NCI-H226 (cell line): ENCODE results near the gene UBE2J2.

Source experiments
- DNase-seq: peaks from one replicate; pipeline ENCODE4 v3.0.0-alpha.2; 2015

Gene UBE2J2

GRCh38 chr1:1309251-1310108 is 35.8 kb upstream of the UBE2J2 start:
- DNase-seq: no peak

GRCh38 chr1:1308756-1309250 is 35.1 kb upstream of the UBE2J2 start:
- no peak for DNase-seq

DNA sequence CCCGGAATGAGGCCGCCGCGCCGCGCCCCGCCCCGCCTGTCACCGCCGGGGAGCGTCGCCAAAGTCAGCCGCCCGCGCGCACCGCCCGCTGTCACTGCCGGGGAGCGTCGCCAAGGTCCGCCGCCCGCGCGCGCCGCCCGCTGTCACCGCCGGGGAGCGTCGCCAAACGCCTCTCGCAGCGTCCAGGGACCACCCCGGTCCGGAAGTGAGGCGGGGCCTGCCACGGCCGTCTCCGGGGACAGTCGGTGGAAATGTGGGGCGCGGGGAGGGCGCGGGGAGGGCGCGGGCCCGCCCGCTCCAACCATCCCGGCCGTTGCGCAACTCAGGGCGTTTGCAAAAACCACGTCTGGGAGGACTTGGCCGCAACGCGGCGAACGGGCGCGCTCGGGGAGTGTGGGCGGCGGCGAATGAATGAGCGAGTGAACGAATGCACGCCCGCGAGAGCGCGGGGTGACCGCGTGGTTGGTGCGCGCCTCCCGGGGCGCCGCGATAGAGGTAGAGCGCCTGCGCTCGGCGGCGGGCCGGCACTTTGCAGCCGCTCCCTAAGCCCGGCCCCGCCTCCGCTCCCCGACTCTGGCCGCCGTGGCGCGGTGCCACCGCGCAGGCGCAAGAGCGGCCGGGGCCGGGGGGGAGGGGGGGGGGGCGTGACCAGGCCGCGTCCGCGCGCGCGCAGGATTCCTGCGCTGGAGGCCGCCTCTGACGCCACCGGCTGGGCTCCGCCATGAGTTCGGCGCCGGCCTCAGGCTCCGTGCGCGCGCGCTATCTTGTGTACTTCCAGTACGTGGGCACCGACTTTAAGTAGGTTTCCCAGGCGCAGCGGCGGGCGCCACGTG is 34.5 kb upstream of the UBE2J2 start, which contains the start of the genes ACAP3 and PUSL1:
ACAP3 (minus strand) TSS at position 8 of the 833 bp plus-strand sequence. CDS start 115 bp downstream, outside the sequence.
PUSL1 (plus strand) TSS at position 675 of the 833 bp plus-strand sequence; CDS start at position 722, 47 bp downstream.
- DNase-seq: peak; percentile 94

DNA sequence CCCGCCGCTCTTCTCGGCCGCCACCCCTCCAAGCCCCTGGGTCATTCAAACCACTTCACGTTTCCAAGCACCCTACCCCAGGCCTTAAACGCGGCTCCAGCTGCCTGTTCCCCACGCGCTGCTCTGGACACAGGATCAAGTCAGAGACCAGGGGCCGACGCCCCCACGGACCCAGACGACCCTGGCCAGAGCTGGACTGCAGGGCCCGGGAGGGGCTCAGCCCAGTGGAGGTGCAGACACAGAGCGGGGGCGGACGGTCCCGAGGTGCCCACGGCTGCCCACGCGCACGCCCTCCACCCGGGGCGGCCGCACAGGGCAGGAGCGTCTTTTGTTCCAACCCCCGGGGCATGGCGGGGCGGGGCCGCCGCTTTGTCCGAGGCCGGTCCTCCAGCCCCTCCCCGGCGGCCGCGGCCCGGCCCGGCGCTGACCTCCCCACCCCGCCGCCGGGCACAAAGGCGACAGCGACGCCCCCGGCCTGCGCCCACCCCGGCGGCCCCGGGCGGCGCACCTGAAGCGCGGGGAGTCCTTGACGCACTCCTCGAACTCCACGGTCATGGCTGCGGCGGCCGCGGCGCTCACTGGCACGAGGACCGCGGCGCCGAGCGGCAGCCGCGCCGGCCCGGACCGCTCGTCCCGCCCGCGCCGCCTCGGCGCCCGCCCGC is 33.7 kb upstream of the UBE2J2 start:
- DNase-seq: peak; percentile 27

DNA sequence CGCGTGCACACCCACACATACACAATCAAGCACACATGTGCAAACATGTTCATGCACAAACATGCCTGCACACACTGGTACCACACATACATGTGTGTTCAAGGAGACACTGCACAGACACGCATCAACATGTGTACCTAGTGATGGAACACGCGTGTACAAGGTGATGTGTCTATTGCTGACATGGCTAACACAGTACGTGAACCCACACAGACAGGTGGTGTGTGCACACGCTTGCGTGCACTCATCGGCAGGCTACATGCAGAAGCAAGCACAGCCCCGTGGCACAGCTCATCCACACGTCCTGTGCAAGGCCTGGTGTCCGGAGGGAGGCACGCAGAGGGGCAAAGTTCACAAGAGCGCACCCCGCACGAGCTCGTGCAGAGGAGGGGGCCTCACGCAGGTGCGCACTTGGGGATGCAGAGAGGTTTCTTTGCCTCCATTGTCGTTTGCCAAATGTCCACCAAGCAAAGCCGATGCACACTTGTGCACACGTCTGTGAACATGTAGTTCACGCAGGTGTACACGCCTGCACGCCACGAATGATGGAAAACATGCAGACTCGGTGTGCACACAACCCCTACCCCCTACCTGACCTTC is 33.1 kb upstream of the UBE2J2 start:
- DNase-seq: no peak

DNA sequence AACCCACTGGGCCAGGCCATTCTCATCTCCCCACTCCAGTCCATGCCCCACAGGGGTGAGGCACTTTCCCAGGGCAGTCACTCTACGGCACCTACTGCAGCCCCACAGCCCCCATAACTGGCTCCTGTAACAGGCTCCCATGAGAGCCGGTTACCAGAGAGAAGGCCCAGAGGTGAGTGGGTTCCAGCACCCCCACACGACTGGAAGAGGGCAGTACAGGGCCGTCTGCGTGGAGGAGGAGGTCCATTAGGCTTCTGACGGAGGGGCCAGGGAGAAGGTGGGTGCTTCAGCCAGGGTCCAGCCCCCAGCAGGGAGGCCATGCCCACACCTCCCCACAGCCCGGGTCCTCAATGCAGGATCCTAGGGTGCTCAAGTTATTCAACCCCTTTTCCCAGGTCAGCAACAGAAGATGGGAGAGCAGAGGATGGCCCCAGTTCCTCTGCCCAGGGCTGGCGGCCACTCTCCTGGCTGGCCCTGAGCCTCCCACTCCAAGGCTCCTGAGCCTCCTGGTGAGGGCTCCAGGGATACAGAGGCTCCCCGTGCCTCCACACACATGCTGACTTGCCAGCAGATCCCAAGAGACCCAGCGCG is 32.5 kb upstream of the UBE2J2 start:
- no peak for DNase-seq

GRCh38 chr1:1305300-1306069 is 31.8 kb upstream of the UBE2J2 start:
- DNase-seq: peak; percentile 82

- peak; percentile 76 for DNase-seq
Measured at GRCh38 chr1:1304331-1305299, 31.0 kb upstream of the UBE2J2 start.

- DNase-seq: no peak
Measured at GRCh38 chr1:1303736-1304135, 30.1 kb upstream of the UBE2J2 start.

GRCh38 chr1:1302951-1303509 is 29.4 kb upstream of the UBE2J2 start:
- DNase-seq: no peak

GRCh38 chr1:1302006-1302430 is 28.4 kb upstream of the UBE2J2 start:
- no peak for DNase-seq

DNA sequence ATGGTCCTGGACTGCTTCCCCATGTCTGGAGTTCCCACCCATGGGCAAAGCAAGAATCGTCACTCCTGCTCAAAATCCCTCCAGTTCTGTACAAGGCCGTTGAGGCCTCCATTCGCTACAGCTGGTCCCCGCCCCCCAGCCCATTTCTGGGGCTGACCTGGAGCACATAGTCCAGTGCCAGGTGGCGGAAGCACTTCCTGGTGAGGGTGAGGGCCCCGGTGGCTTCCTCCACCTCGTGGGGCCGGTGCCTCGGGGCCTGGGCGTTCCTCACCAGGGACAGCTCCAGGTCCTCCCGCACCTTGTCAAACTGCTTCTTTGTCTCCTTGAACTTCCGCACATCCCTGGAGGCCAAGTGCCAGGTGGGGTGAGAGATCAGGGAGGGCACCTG is 26.7 kb upstream of the UBE2J2 start:
- no peak for DNase-seq

- DNase-seq: no peak
Measured at GRCh38 chr1:1299686-1300351, 26.2 kb upstream of the UBE2J2 start.

- DNase-seq: no peak
Measured at GRCh38 chr1:1298861-1299685, 25.4 kb upstream of the UBE2J2 start.

DNA sequence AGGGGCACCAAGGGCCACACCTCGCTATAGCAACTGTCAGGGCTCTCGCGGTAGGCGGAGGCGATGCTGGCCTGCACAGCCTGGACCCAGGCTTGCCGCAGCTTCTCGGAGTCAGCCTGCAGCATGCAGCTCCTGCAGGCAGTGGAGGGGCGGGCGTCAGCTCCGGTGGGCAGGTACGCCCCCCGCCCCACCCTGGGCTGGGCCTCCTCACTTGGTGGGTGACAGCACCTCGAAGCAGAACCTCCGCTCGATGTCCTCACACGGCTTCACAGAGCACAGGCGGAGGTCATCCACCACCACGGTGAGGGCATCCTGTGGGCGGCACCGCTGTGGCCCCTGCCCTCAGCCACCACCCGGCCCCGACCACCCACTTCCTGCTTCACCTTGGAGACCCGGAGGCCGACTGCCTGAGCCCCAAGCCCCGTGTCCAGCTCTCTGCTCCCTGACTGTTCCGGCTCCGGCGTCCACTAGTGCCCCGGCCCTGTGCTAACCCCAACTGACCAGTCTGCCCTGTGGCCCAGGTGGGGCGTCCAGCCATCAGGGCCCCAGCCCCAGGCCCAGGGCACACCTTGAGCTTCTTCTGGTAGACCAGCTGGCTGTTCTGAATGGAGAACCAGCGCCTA is 24.3 kb upstream of the UBE2J2 start:
- DNase-seq: no peak

DNA sequence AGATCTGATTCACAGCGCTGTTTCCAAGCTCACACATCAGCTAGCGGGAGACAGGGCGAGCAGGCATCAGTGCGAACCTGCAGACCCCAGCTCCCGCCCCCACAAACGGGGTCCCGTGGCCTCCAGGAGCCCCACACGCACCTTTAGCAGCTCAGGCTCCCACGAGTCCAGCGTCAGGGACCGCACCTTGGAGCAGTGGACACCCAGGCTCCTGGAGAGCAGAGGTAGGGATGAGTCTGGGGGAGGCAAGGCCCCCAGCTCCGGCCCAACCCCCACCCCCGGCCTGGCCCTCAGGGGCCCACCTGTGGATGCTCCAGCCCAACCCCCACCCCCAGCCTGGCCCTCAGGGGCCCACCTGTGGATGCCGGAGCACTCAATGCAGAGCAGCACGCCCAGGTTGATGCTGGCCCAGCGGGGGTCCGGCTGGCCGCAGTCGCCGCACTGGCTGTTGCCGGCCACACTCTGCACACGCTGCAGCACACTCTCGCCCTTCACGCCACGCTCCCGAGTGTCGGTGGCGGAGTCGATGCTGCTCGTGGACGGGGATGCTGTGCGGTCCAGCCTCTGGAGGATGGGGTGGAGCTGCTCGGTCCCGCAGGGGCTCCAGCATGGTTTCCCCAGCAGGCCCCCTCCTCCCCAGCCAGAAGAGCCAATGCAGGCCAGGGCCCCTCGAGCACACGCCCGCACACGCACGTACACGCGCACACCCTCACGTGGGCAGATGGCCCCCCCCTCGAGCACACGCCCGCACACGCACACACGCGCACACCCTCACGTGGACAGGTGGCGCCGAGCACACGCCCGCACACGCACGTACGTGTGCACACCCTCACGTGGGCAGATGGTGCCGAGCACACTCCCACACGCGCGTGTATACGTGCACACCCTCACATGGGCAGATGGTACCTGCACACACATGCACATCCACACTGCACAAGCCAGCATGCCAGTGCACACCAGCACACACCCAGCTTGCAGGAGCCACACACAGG is 22.7 kb upstream of the UBE2J2 start:
- DNase-seq: no peak
